Activated T-cell treated with anti-CD3 and anti-CD28 coated beads, Interleukin-2, amount 50 U/mL, for 48 hours (primary cell): ENCODE data around the gene EXOC3L4.

ENCODE experiments used
- DNase-seq, 2 experiments: peaks; one replicate each; pipeline ENCODE4 v3.0.0-alpha.2; 2020

The EXOC3L4 gene

GRCh38 chr14:103093856-103094405 is 594 bp upstream of the EXOC3L4 start:
- no peak for DNase-seq

GRCh38 chr14:103095210-103095778 is 769 bp downstream of the EXOC3L4 start:
- no peak for DNase-seq

- DNase-seq: no peak
Observed at GRCh38 chr14:103096387-103096786, 1.9 kb downstream of the EXOC3L4 start.

DNA sequence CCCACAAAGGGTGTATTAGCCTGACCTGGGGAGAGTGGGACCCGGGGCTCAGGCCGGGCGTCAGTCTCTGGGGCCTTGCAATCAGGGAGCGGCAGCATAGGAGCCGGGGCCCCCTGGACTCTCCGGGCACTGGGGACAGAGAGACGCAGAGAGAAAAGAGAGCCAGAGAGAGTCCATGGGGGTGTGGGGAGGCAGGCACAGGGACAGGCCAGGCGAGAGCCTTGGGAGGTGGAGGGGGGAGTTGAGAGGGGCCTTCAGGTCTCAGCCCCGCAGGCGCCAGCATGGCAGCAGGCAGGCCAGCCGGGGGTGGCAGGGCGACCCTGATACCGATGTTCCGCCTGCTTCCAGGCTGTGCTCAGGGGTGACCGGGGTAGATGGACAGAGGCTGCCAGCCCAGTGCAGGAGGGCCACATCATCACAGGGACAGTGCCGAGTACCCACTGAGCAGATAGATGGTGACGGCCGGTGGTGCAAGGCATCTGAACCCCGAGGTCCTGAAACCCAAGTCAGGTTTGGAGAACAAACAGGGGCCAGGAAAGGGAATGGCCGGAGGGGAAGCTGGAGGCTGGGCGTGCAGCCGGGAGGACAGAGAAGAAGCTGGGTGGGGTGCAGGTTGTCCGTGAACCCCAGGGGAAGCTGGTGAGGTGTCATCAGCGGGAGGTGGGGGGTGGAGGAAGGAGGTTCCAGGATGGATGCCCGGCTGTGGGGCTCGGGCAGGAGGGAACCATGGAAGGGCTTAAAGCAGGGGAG is 2.9 kb downstream of the EXOC3L4 start:
- no peak for DNase-seq

DNA sequence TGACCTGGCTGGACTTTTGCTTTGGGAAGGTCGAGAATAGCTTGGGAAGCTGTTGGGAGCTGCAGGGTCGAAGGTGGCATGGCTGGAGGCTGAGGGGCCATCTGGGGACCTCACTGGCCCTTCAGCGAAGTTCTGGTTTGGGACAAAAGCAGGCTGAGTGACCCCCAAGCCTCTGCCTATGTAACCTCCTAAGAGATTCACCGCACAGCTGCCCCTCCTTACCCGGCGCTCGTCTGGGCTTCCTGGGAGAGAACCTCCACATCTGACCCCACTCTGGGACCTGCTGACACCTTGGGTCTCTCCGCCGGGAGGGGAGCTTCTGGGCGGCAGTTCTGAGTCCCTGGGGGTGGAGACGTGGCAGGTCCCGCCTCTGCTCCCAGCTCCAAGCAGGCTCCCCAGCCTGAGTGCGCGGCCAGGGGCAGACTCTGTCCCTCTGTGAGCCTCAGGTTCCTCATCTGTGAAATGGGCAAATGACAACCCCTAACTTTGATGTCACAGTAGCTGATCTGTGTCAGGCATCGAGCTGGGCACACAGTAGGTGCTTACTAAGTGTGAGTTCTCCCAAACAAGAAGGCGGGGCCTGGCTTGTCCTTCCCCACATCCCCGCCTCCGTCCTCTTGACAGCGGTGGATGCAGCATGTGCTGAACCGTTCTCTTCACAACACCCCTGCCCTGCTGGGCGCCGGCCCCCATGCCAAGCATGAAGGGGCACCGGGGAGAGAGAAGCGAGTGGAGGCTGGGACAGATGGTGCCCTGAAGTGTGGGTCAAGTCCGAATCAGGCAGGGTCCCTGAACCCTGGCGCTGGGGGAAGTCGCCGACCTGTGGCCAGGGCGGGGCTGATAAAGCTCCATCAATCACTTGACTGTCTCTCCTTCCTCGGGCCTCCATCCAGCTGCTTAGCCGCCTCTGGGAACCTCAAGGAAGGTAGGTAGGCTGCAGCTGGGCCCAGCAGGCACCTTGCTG is 3.8 kb downstream of the EXOC3L4 start:
- no peak for DNase-seq

- DNase-seq: no peak
Observed at GRCh38 chr14:103099081-103099732, 4.7 kb downstream of the EXOC3L4 start.

- DNase-seq: no peak
Observed at GRCh38 chr14:103099733-103100280, 5.3 kb downstream of the EXOC3L4 start.

DNA sequence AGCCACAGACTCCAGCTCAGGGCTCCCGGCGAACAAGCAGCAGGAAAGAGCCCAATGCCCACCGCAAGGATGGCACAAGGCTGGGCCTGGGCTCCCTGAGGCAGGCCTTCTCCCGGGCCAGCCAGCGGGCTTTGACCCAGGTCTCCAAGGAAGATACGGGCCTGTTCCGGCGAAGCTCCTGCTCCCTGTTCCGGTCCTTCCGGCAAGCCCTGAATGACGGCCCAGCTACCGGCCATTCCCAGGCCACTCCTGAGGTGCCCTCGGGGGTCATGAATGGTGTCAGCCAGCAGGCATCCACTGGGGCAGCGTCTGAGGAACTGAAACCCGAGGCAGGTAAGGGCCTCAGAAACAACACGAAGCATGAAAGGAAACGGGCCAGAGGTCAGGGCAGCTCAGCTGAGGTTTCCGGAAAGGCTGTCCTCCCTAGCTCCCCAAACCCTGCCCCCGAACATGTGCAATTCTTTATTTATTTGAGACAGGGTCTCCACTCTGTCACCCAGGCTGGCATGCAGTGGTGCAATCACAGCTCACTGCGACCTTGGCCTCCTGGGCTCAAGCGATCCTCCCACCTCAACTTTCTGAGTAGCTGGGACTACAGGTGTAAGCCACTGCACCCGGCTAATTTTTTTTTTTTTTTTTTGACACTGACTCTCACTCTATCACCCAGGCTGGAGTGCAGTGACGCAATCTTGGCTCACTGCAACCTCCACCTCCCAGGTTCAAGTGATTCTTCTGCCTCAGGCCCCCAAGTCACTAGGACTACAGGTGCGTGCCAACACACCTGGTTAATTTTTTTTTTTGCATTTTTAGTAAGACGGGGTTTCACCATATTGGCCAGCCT is 6.0 kb downstream of the EXOC3L4 start:
- no peak for DNase-seq

DNA sequence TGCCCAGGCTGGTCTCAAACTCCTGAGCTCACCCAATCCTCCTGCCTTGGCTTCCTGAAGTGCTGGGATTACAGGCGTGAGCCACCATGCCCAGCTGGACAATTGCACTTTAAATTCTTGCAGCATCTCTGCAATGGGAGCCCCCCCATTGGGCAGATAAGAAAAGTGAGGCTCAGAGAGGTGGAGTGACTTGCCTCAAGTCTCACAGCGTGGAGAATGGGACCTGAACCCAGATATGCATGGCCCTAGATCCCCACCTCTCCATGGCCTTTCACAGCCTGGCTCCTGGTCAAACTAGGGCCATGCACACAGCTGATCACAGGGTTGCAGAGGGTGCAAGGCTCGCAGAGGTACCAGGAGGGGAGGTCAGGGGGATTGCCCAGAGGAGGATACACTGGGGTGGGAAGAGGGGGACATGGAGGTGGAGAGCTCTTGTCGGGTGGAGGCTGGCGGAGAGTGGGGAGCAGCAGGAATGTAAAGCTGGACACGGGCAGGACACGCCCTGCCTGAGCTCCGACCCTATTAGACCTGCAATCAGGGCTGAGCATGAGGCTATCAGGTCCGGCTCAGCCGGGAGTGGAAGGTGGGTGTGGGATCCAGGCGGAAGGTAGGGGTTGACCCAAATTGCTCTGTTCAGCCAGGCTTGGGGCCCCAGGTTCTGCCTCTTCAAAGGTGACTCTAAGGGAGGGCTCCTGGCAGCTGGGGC is 6.9 kb downstream of the EXOC3L4 start:
- DNase-seq: no peak

DNA sequence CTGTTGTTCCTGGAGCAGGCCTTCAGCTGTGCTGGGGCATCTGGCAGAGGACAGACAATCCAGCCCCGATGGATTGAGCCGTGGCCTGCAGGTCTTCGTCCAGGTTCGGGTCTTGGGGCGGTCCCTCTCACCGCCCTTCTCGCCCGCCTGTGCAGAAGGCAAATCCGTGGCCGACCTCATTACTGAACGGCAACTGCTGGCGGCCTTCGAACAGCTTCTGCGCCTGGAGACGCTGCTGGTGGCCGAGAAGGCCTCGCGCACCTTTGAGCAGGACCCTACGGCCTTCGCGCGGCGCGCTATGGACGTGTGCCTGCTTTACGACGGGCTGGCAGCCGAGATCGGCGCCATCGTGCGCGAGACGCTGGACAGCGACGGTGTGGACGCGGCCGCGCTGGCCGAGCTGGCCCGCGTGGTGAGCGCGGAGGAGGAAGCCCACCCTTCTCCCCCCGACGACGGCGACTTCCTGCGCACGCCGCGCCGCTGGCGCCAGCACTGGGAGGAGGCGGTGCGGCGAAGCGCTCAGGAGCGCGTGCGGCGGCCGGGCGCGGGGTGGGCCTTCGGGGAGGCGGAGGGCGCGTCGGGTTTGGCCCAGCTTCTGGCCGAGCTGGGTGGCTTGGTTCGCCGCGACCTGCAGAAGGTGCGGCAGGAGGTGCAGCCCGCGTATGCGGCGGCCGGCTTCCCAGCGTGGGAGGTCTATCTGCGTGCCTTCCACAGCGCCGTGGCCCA is 7.6 kb downstream of the EXOC3L4 start:
- no peak for DNase-seq

GRCh38 chr14:103102689-103103260 is 8.2 kb downstream of the EXOC3L4 start:
- no peak for DNase-seq

- DNase-seq: no peak
Observed at GRCh38 chr14:103103461-103104388, 9.2 kb downstream of the EXOC3L4 start.

- no peak for DNase-seq
Observed at GRCh38 chr14:103104389-103104653, 9.8 kb downstream of the EXOC3L4 start.

- DNase-seq: peak; percentile 81 to 83
Observed at GRCh38 chr14:103104654-103105452, 10.3 kb downstream of the EXOC3L4 start.

DNA sequence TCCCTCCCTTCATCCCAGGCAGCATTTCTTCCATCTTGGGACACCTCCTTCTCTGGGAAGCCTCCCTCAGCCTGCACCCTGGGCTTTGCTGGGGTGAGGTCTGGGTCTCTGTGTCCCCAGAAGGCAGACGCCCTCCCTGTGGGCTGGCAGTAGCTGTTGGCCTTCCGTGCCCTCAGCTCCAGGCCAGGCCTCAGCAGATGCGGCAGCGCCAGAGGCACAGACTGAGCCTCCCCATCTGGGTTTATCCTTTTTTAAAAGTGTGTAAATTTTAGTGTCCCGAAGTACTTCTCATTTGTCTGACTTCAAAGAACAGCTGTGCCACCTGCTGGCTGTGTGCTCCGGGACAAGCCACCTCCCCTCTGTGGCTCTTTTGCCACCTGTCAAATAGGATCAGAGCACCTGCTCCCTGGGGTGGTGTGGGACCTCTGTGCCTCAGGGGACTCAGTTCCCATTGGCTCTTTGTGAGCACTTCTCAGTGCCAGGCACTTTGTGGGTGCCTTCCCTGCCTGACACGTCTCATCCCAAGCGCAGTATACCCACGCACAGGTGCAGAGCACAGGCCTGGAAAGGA is 11.1 kb downstream of the EXOC3L4 start:
- DNase-seq: no peak

GRCh38 chr14:103107455-103107854 is 12.9 kb downstream of the EXOC3L4 start:
- no peak for DNase-seq

DNA sequence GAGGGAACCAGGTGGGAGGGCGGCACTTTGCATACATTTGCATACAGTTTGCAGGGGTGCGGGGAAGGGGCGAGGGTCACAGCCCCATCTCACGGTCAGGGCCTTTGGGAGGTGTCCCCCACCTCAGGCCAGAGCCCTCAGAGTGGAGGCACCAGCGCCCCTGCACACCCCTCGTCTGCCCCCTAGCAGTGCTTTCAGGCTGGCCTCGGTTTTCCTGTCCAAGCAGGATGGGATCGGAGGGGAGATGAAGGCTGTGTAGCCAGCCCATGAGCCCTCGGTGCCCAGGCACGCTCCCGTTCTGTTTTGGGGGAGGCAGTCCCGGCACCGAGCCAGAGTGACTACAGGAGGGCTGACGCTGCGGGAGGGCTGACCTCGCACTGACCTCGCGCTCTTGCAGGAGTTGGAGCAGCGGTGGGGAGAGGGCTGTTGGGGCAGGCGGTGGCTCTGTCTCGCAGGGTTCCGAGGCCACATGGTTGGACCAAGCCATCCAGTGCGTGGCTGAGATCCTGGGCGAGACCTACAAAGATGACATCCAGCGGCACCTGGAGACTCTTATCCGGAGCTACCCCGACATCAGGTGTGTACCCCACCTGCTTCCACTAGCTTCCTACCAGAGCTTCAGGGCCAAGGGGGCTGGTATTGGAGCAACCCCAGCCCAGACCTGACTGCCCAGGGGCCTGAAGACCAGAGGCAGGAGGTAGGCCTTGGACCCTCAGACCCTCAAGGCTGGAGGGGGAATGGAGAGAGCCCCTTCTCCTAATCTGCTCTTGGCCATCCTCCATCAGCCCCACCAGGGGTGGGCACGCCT is 13.6 kb downstream of the EXOC3L4 start:
- DNase-seq: no peak
